Fibroblast of peridontal ligament (primary cell): Measurements from ENCODE around the gene ZNF385A.
A peak's percentile ranks its signal among the peaks of the same experiment; 100 is the strongest.

Experiments used
- DNase-seq: peaks from one replicate; pipeline ENCODE4 v3.0.0-alpha.2; 2010; ENCODE audit errors: extremely low read depth

ZNF385A gene, protein sequence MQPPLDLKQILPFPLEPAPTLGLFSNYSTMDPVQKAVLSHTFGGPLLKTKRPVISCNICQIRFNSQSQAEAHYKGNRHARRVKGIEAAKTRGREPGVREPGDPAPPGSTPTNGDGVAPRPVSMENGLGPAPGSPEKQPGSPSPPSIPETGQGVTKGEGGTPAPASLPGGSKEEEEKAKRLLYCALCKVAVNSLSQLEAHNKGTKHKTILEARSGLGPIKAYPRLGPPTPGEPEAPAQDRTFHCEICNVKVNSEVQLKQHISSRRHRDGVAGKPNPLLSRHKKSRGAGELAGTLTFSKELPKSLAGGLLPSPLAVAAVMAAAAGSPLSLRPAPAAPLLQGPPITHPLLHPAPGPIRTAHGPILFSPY

DNA sequence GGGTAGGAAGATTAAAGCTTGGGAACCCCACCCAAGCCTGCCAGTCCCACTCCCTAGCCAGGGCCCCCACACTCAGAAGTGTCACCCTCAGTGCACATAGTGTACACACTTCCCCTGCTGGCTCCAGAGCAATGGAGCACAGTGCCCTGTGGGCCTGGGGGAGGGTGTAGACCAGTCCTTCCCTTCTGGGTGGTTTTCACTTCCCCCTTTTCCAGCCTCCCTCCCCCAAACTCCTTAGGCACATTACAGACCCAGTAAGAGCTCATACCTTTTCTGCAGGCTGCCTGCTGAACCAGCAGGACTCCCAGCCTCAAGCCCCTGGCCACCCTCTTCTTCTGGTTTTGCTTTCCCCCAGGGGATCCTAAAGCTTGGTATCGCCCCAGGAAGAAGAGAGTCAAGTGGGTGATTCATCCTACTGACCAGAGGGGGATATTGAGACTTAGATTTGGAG lies at the start of gene ZNF385A:
TSS of gene ZNF385A (minus strand) at position 143 of the 451 bp plus-strand sequence. CDS start 219 bp downstream, outside the sequence.
- DNase-seq = no peak

DNA sequence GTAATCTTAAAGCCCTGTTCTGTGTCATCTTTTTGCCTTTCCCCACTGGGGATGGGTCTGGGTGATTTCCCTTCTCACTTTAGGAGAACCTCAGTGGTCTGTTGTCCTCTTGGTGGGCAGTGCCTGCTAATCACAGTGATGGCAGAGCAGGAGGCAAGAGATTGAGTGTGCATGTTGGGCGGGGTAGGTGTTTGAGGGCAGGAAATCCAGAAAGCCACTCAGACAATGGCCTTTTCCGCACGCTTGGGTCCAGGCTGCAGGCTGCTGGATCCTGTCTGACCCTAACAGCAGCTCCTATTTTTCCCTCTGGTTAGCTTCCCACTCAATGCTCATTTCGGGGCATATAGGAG lies 48.3 kb upstream of the ZNF385A start:
- no peak for DNase-seq

DNA sequence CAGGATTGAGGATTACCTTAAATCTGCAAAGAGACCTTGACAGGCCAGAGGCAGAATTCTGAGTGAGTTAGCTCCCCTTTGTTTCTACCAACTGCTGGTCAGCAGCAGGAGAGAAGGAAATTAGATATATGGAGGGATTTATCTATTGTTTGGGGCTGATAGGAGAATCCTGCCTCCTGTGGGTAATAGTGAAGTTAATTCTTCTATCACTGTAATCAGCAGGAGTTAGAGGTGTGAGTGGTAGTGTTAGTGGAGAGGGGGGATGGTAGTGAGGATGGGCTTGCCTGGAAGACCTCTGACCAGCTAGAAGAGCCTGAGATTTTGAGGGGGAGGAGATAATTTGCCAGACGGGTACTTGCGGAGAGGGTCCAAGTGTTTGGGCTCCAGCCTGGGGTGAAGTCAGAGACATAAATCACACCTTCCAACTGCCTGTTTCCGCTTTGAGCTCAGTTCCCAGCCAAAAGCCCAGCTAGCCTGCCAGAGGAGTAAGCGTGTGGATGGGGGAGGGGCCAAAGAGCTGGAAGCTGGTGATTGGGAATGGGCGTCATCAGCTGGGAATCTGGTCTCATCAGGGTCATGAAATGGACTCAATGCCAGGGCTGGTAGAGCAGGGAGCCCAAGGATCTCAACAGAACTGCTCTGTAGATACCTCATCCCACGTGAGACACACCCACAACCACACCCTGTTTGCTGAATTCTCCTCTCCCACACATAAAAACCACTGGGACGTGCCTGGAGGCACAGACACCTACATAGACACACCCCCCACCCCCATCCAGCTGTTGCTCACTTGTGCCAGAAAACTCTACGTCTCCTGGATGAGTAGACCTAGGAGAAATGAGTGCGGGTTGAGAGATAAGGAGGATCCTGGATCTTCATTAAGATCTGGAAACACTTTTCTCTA lies 47.6 kb upstream of the ZNF385A start:
- DNase-seq = no peak

DNA sequence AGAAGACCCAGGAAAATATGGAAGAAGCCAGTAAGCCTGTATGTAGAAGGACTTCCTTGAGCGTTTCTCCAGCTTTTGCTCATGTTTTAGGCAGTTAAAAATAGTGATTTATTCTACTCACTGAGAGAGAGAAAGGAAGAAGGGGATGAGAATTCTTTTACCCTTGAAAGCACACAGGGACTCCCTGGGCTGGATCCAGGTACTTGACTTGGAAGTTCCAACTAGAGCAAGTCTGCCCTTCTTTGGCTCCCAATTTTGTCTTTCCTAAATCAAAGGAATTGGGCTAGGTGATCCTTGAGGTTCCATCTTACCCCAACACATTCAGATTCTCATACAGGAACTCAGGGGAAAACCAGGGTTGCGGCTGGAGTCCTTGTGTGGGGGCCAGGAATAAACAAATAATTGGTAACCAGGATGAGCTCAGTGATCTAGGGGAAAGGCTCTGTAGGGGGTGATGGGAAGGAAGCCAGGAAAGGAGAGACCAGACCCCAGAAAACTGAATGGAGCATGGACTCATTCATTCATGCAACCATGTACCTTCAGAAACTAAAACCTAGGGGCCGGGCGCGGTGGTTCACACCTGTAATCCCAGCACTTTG lies 46.0 kb upstream of the ZNF385A start:
- DNase-seq = no peak

DNA sequence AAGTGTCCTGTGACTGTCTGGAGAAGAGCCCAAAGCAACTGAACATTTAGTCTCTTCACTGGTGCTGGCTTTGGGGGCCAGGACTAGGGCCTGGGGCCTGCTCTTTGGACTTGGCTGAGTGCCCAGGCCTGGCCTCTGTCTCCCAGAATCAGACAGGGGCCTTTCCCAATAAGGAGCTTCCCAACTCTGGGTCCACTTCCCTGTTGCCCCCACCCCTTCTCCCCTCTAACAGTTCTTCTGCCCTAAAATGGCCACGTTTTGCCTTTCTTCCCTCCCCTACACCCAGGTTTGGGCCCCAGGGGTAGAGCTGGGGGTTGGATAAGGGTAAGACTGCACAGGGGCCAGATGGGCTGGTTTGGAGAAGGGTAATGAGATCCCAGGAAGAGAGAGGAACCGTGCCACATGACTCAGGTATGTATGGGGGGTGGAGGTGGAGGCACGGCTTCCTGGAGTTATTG lies 44.5 kb upstream of the ZNF385A start:
- DNase-seq = no peak

DNA sequence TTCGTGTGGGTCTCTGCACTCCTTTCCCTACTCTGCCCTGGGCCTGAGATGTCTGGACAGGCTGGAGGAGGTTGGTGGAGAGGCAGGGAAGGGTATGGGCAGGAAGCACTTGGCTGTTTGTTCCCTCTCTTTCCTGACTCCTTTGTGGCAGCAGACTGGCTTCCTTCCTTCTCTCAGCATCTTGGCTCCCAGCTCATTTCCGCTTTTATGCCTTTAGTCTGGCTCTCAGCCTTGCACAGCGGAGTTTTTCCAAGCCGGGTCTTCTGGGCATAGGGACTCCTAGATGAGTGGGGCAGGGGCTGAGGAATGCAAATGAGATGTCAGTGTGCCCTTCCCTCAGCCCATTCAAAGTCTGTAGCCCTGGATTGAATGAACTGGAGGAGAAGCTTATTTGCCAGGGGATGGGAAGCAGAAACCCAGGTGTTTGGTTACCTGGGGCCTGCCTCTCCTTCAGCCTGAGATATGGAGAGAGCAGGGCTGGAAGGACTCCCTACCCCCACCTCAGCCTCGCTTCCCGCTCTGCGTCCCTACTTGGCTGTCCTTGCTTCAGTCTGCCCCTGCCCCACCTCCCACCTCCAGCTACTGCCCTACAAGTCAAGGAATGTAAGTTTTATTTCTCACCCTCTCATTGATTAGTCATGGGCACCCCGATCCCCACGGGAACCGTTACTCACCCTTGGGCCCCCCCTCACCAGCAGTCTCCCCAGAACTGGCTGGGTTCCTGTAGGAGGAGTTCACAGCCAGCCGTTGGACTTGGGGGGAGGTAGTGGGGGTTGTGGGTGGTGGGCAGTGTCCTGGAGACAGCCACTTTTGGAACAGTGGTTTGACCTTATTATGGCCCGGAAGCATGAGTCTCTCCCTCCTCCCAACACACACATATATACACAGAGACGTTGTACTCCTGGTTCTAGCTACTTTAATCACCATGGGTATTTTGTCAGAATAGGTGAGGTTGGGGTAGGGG lies 43.8 kb upstream of the ZNF385A start:
- DNase-seq = peak; percentile 59

DNA sequence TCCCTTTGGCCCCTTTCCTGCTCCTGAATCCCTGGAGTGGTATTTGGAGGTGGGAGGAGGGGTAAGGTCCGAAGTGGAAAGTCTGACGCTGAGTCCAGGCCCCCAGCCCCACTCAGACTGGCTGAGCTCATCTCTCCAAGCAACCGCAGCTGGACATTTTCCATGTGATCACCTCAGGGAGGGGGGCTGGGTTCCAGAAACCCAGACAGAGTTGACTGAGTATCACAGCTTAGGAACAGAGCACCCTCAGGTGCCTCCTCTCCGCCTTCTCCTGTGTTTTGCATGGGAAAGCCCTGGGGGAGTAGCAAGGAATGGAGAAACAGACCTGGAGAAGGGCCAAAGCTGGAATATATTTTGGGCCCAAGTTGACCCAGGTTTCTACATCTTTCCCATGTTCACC lies 42.6 kb upstream of the ZNF385A start:
- DNase-seq = no peak

DNA sequence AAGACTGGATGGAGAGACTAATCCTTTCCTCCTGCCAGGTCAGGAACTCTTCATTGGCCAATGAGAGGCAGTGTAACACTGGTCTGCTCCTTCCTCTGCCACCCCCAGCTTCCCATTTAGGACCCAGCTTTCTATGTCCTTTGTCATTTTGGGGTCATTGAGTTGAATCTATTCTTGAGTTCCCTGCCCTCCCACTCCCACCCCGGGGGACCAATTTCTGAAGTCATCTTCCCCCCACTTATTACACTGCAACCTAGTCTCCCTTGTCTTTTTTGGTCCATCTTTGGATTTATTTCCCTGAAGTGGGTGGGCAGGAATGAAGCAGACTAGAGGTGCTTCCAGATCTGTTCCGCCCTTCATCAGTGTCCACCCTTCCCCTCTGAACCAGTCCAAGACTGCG lies 42.2 kb upstream of the ZNF385A start:
- DNase-seq = no peak

DNA sequence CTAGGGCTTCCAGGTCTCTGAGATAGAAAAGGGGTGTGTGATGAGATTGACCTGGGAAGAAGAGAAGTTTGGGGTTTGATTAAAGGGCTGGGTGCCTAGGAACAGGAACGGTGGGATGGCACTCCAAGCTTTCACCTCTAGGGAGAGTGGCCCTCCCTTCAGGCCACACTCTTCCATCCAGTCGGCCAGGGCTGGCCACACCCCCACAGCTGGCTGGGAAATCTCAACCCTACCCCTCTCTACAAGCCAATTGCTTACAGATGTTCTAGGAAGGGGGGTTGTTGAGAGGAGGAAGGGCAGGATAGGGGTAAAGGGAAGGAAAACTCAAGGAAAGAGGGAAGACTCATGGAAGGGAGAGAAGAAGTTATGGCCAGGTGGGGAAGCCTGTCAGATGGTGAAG lies 41.2 kb upstream of the ZNF385A start:
- peak; percentile 47 for DNase-seq

DNA sequence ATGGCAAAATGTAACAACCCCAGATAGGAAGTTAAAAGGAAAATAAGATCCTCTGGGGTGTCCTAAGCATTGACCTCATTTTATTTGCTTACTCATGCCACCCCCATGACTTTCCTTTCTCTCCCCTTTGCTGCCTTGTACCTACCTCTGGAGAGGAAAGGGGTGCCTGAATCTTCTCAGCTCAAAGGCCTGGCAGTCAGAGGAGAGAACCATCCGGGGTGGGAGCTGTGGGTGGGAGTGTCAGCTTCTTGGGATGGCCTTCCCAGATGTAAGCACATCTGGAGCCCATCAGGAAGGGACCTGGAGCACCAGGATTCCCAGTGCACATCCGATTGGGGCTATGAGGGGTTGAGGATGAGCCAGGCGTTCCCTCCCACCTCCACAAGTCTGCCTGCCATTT lies 39.7 kb upstream of the ZNF385A start:
- no peak for DNase-seq

DNA sequence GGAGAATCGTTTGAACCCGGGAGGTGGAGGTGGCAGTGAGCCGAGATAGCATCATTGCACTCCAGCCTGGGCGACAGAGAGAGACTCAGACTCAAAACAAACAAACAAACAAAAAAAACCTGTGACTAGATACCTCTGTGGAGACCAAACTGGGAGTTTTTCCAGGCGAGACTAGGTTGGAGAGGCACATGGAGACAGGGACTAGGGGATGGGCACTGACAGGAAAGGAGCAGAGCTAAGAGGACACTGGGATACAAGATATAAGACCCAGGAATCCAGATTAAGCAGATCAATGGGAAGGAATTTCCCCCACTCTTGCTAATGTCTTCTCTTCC lies 39.2 kb upstream of the ZNF385A start:
- DNase-seq = no peak

DNA sequence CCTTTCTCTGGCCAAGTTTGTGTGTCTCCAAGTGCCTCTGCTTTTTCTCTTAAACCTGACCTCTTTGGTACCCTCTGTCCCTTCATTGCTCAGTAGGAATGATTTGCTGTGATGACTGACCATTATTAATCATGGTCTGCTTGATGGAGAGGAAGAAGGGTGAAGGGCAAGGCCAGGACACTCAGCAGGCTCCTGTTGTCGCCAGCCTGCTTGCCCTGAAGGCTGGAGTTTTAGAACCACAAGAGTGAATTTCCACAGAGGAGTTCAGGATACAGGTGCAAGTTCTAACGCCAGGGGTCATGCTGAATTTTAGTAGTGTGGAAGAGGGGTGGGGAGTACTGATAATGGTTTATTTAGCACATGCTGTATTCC lies 37.3 kb upstream of the ZNF385A start:
- no peak for DNase-seq

DNA sequence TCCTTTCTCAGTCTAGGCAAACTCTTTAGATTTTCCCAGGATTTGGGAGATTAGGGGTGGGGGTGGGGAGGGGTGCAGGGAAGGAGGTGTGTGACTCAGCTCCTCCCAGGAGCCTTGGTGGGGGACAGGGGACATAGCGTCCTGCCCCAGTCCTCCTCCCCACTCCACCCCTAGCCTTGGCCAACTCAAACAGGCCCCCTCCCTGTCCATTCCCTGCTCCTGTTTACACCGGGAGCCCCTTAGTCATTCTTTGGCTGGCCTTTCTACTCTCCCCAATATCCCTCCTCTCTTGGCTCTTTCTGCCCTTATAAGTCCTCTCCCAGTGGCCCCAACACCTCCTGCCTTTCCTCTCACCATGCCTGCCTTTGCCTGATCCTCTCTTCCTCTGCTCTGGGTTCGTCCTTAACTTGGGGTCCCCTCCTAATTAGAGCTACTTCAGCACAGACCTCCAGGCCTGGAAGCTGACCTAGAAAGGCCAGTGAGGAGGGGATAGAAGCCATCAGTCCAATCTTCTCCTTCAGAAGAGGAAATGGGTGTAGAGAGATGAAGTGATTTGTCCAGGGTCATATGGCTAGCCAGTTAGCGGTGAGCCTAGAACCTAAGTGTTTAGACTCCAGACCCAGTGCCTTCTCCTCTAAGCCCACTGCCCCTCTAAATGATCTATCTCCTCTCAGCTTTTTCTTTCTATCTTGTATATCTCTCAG lies 36.8 kb upstream of the ZNF385A start:
- no peak for DNase-seq

DNA sequence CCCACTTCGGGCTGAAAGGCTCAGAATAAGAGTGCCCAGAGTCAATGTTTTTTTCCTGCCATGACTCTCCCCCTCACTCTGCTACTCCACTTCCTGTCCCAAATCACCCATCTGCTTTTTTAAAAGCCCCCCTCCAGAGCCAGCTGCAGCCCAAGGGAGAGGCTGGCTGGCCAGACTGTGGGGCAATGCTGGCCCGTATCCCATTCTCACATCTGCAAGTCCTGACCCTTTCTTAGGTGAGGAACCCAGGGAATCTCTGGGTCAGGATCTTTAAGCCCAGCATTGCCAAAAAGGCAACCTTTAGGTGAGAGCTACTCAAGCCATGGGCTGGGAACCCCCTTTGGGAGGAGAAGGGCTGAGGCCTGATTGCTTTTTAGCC lies 36.2 kb upstream of the ZNF385A start:
- DNase-seq = no peak

DNA sequence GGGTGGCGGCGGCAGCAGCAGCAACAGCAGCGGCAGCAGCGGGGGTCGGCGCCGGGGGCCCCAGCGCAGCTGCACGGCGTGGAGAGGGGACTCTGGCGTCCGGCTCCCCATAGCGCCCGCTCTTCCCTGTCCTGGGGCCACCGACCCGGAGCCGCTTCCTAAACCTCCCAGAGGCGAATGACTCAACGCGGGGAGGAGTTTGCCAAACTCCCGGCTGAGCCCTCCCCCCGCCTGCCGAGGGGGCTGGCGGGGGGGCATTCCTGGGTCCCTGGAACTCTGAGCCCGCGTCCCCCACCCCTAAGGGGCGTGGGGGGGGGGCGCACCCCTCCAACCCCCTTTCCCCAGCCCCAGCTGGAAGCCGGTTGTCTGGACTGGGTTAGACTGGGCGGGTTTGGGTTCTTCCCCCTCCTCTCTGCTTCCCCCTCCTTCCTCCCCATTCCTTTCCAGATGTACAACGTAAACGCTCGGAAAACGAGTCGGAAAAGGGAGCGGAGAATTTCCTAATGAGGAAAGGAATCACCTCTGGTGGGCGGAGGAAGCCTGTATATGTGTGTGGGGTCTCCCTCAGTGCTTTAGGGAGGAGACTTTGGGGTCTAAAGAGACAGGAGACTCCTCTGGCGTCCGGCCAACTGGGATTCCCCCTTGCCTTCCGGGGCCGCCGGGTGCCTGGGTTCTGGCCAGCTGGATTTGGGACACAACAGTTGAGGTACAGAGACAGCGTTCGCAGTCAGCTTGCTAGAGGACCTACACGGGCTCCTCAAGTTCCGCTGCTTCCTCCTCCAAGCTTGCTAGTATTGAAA lies 34.8 kb upstream of the ZNF385A start, which contains the start of gene ITGA5:
TSS of gene ITGA5 (minus strand) at position 179 of the 800 bp plus-strand sequence. CDS start at position 111, 68 bp downstream.
- peak; percentile 63 for DNase-seq

DNA sequence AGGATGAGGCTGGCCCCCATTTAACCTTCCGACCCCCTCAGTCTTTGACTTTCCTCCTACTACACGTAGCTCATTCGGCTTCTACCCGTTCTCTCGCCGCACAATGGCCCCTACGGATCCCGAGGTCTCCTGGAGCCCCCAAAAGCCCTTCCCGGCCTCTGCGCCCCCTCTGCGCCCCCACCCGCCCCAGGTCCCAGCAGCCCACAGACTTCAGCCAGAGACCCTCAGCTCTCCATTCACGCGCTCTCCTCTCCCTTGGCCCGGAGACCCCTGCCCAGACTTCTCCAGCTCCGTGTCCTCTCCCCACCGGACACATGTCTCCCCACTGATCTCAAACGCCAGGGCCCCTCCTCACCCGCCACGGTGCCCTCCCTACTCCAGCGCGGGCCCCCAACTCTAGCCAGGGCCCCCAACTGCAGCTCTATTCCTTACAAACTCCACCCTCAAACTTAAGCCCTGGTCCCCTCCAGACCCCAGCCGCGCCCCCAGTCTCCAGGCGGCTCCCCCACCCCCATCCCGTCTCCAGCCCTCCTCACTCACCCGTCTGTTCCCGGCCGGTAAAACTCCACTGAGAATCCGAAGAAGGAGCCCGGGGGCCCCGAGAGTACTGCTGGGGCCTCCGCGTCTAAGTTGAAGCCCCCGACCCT lies 34.0 kb upstream of the ZNF385A start:
- no peak for DNase-seq

DNA sequence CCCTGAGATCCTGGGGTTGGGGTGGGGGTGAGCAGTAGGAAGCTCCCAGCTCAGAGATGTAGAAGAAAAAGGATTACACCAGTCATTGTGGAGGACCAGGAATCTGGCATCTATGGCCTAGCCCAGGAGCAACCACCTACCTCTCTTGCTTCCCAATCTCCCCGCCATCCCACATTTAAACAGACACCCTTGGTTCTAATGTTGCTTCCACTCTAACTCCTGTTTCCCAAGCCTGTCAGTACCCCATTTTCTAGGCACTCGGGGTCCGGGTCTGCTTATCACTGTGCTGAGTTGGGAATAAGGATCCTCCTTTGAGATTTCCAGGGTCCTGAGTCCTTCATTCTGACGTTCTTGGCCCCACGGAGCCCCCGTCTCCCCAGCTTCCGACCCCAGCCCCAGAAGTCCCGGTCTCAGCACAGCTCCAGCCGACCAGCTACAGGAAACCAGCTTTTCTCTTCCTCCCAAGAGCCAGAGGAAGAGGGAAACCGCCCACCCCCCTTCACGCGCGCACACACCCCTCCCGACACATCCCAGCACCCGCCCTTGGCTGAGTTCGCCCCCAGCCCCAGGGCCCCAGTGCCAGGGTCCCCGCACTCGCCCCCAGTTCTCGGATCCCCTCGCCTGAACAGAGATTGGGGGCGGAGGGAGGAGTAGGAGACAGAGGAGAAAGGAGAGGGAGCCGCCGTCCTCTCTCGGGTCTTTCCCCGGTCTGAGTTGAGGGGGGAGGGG lies 33.3 kb upstream of the ZNF385A start:
- DNase-seq = no peak

DNA sequence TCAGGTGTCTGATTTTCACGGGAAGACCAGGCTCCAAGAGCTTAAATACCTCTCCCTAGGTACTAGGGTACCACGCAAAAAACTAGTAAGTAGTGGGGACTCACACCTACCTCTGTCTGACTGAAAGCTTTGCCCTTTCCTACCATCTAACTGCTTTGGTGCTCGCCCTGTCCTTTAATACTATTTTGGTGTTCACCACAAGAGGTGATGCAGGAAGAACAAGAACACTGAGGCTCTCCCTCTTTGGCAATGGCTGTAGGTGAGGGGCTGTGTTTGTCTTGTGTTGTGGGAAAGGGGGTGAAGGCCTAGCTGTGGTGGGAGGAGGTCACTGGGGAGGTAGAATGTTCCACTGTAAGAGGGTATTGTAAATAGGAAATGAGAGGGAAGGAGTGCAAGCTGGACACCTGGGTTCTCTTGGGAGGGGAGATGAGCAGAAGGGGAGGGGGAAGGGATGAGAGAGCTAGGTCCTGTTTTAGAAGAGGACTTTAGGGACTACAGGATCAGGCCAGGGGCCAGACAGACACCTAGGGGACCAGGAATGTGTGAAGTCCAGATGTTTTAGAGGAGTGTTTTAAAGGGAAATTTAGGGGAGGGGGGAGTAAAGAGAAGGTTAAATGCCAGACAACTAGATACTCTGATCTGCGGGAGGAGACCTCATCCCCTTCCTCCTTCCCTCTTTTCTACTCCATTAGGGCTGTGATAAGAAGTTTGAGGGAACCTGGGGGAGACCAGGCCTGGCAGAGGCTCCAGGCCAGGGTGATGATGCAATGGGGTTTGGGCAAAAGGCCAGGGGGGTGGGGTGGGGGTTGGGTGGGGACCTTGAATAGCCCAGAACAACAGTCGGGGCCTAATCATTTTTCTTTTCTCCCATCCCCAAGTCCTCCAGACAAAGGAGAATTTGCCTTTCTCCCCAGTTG lies 32.4 kb upstream of the ZNF385A start:
- no peak for DNase-seq
